SW 1271 (cell line): ENCODE results near the gene TLE7.
A peak's percentile ranks its signal among the peaks of the same experiment; 100 is the strongest.

Experiments
- DNase-seq, 2 experiments: peaks; one replicate each; lab custom pipeline; 2025; lab: John Stamatoyannopoulos, UW

Gene TLE7

GRCh38 chr16:71442051-71442440 lies at the start of gene TLE7:
TLE7 (minus strand) TSS chr16:71442054; CDS start chr16:71433324, 8,730 bp downstream.
- no peak for DNase-seq

DNA sequence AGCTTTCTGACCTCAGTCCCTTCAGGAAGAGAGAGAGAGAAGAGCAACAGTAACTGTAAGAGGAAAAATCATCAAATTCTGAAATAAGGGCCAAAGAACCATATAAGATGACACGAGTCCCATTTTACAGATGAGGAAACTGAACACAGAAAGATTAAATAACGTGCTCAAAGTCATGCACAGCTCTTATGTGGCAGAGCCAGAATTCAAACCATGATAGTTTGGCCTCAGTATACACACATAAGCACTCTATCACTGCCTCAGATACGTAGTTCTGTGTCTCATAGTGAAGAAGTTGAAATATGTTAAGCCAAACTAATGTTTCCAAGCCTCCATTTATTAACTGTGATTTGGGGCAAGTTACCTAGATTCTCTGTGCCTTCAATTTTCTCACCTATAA lies 49.2 kb upstream of the TLE7 start:
- DNase-seq = no peak

DNA sequence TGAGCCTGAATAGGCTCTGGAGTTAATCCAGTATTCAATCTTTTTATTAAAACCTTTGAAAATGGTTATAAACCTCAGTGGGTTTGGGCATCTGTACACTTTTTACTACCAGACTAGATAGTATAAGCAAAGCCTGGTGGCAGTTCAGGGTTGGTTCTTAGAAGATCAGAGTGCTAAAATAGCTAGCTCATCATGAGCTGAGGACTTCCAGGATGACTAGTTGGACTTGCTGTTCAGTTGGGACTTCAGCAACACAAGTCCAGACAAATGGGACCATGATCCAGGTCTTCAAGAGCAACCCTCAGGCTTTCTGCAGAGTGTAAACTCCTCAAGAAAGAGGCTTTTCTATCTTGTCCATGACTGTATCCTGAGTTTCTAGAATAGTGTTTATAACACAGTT lies 48.5 kb upstream of the TLE7 start:
- DNase-seq = no peak

- no peak for DNase-seq
These were observed 47.3 kb upstream of the TLE7 start, which contains the start of gene ZNF19 for GRCh38 chr16:71489122-71489521. ZNF19 (minus strand) TSS chr16:71489324; CDS start chr16:71482114, 7,210 bp downstream.

DNA sequence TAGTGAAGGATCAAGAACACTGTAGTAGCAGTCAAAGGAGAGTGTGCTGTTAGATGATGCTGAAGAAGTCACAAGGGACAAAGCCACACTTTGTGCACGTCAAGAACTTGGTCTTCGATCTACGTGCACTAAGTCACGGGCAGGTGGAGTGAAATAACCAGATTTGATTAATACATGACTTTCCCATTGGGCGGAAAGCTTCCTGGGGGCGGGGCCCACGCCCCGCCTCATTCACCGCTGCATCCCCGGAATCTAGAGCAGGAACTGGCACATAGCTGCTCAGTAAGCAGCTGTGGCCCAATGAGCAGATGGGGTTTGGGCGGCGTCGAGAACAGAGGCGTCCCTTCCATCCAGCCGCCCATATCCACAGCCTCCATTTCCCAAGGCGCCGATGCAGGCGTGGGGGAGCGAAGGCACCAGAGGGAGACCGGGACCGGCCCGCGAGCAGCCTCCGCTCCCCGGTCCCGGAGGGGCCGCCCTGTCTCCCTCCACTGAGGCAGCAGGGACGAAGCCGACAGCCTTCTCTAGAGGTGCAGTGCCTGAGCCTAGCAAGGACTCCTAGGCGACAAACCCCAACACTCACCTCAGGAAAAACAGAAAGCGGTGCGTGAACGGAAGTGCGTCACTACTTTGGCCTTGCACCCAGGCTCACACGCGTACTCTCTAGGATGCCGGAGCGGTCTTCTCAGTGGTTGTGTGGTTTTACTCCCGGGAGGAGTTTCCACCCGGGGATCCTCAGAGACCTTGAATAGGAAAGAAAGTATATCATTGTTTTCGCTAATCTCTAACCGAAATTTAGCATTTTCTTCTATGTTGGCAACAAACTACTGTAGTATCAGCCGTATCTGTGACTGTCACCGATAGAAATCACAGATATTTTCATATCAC lies 42.4 kb upstream of the TLE7 start:
- peak; percentile 65 to 92 for DNase-seq

DNA sequence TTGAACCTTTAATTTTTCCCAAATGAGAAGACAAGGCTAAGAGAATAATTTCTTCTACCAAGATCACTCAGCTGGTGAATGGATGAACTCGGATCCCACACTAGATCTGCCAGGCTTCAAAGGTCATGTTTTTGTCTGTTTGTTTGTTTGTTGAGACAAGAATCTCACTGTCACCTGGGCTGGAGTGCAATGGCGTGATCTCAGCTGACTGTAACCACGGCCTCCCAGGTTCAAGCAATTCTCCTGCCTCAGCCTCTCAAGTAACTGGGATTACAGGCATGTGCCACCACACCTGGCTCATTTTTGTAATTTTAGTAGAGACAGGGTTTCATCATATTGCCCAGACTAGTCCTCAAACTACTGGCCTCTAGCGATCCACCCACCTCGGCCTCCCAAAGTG lies 40.7 kb upstream of the TLE7 start:
- no peak for DNase-seq

DNA sequence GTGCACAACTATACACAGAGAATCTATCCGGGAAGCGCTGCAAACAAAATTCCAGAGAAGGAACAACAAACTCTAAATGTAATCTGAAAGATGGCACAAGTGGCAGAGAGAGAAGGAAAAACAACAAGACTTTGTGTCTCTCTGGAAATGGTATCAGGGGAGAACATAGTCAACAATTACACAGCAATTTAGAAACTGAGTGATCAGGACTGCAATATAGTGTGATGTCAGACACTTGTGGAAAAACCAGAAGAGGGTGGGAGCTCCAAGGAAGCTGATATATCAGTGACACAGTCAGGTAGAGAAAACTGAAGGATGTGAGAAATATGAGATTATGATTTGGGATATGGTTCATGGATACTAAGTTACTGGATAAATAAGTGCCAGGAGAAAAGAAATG lies 39.1 kb upstream of the TLE7 start:
- no peak for DNase-seq

DNA sequence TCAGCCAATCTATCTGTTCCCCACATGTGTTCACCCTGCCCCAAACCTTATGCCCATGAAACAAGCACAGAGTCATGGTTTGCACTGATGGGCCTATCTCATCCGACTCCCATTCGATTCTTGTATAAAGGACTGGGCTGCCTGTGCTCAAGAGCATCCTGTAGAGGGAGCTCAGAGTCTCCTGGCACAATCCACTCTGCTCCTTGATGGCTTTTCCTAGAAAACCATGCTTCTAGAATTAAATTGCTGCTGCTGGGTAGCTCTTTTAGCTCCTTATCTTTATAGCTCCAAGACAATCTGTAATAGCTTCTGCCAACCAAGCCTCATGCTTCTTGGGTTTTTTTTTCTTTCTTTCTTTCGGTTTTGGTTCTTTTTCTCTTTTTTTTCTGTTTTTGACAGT lies 37.6 kb upstream of the TLE7 start:
- peak in 1 of 2 experiments; percentile 28 for DNase-seq

DNA sequence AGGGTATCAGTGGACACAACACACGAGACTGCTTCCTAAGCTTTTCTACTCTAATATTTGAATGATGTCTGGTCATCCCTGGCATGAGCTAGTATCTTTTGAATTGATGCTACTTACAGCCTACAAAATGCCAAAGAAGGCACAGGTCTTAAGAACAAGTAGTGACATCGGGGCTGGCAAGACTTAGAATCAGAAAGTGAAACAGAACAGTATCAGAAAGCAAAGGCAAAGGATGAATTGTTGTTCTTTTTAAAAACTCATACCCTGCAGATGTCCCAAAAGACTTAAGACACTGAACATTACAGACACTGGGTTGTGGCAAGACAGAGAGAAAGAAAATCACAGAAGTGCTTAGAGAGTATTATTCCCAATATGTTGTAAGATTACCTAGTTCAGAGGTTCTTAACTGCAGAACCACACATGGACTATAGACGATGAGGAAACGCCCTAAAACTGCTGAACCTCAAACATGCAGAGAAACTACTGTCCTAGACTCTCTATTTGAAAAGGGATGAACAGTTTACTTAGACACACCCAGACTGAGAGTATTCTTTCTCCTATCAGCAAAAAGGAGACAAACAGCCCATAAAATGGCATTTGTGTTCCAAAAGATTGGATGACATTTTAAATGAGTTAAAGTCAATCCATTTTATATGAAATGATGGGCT lies 34.7 kb upstream of the TLE7 start:
- DNase-seq = no peak

DNA sequence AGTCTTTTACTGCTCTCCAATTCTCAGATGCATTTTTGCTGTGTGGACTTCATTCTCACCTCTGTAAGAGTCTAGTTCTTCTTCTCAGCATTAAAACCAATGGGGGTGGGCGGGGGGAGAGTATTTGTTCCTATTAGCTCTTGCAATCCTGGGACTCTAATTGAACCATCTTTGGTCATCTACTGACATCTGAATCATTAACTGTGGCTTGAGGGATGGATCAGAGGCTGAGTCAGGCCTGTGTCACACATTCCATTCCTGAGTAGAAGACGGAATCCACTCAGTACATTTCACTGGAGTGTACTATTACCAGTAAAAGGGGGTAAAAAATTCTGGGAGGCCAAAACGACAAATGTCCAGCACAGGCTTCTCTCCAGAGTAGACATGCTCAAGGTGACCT lies 33.0 kb upstream of the TLE7 start:
- peak in 1 of 2 experiments; percentile 75 for DNase-seq

DNA sequence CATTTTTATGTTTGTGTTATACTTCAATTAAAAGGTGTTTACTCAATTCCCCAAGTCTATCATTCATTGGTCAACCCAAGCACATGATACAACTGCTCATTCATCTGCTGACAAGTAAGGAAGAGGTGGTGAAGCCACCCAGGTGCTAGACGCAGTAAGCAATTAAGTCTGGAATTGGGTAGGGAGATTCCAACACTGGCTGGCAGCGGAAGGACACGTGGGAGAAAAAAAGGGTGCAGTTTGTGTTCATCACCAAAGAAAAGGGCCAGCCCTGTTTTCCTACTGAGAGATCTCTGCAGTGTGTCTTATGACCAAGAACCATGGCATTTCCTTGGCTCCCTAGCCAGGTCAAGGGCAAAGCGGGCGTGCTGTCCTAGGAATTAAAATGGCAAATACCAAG lies 32.0 kb upstream of the TLE7 start:
- no peak for DNase-seq

- no peak for DNase-seq
These were observed 31.1 kb upstream of the TLE7 start for GRCh38 chr16:71472931-71473330.

DNA sequence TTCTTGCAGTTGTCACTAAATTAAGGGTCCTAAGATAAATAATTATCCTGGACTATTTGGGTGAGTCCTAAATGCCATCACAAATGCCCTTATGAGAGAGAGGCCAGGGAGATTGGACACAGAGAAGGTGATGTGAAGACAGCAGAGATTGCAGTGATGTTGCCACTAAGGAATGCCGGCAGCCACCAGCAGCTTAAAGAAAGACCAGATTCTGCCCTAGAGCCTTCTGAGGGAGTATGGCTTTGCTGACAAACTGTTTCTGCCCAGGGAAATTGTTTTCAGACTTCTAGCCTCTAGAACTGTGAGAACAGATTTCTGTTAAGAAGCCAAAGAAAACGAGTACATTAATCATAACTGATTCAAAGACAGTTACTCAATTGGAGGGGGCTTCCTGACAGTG lies 30.2 kb upstream of the TLE7 start:
- DNase-seq = no peak

GRCh38 chr16:71467810-71468209 lies 26.0 kb upstream of the TLE7 start:
- no peak for DNase-seq

GRCh38 chr16:71464231-71464630 lies 22.4 kb upstream of the TLE7 start:
- no peak for DNase-seq

- DNase-seq = peak; percentile 33 to 66
These were observed 20.1 kb upstream of the TLE7 start, which contains the start of gene ZNF23 for GRCh38 chr16:71461686-71462648. ZNF23 (minus strand) TSS chr16:71462247; CDS start chr16:71456796, 5,451 bp downstream.

- DNase-seq = no peak
These were observed 19.1 kb upstream of the TLE7 start for GRCh38 chr16:71460941-71461340.

- peak; percentile 13 to 74 for DNase-seq
These were observed 18.4 kb upstream of the TLE7 start for GRCh38 chr16:71460236-71460635.

- no peak for DNase-seq
These were observed 17.7 kb upstream of the TLE7 start for GRCh38 chr16:71459510-71459909.

GRCh38 chr16:71456801-71457200 lies 14.9 kb upstream of the TLE7 start:
- DNase-seq = no peak

GRCh38 chr16:71453036-71453435 lies 11.2 kb upstream of the TLE7 start:
- DNase-seq = no peak

DNA sequence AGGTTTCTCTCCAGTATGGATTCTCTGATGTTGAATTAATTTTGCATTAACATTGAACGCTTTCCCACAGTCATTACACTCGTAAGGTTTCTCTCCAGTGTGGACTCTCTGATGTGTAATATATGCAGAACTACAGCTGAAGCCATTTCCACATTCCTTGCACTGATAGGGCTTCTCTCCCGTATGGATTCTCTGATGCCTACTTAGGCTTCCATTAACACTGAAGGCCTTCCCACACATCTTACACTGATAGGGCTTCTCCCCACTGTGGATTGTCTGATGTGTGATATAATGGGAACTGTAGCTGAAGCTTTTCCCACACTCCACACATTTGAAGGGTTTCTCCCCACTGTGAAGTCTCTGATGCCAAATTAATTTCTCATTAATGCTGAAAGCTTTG lies 7.2 kb upstream of the TLE7 start:
- DNase-seq = no peak
